Stomach (tissue), 19 donors: ENCODE data around the gene UPK3A. TPM values are rescaled to one million over a fixed set of nuclear protein-coding genes. Genes with fewer than 3 reads are reported as not detected.

Experiments used
- DNase-seq, 2 donors: peaks; one replicate each; pipeline versions ENCODE4 v3.0.0 to v3.0.0-alpha.2; 2013 to 2019
- H3K27ac ChIP-seq, 5 donors: fragments of 200-600 bp in 4 of 5; sonication (generic) in 4 of 5; one replicate each; pipeline ENCODE4 v1.5.1; 2013 to 2019; ENCODE audit warnings: mild to moderate bottlenecking in 1 of 5, moderate library complexity in 1 of 5
- H3K27me3 ChIP-seq, 3 donors: fragments of 200-600 bp; sonication (generic); one replicate each; pipeline ENCODE4 v1.5.1; 2017 to 2019; ENCODE audit warnings: mixed run types in 1 of 3
- H3K36me3 ChIP-seq, 4 donors: fragments of 200-600 bp; sonication (generic); 1 replicate in 3 of 4; 2 replicates in 1 of 4; pipeline ENCODE4 v1.5.1; 2016 to 2019
- H3K4me1 ChIP-seq, 4 donors: fragments of 200-600 bp; sonication (generic); one replicate each; pipeline ENCODE4 v1.5.1; 2016 to 2019
- H3K4me3 ChIP-seq, 4 donors: fragments of 200-600 bp; sonication (generic) in 3 of 4; one replicate each; pipeline ENCODE4 v1.5.1; 2016 to 2019; ENCODE audit warnings: mild to moderate bottlenecking in 1 of 4
- H3K9me3 ChIP-seq, 4 donors: fragments of 200-600 bp; sonication (generic); one replicate each; pipeline ENCODE4 v1.5.1; 2016 to 2019
- CTCF ChIP-seq, 7 experiments: fragments of 450-650 bp in 4 of 7; fragments of 200-600 bp in 3 of 7; sonication (generic) in 3 of 7; IDR thresholded peaks; one replicate each; pipeline ENCODE4 v1.5.1; 2016 to 2019; ENCODE audit warnings: antibody characterized with exemption in 7 of 7, control low read depth in 2 of 7, mild to moderate bottlenecking in 1 of 7
- EP300 ChIP-seq: sonication (generic); formaldehyde crosslinking; IDR thresholded peaks from one replicate; pipeline ENCODE4 v1.6.1; 2017; ENCODE audit warnings: antibody characterized with exemption
- POLR2A ChIP-seq, 4 donors: fragments of 450-650 bp; IDR thresholded peaks; one replicate each; pipeline ENCODE4 v1.6.1; 2016; ENCODE audit warnings: antibody characterized with exemption in 4 of 4, control low read depth in 2 of 4, mild to moderate bottlenecking in 1 of 4, moderate library complexity in 1 of 4
- POLR2AphosphoS5 ChIP-seq, 3 donors: sonication (generic); formaldehyde crosslinking; IDR thresholded peaks; one replicate each; pipeline ENCODE4 v1.6.1; 2016; ENCODE audit warnings: antibody characterized with exemption in 3 of 3
- WGBS, 5 donors: extraction: QIAGEN DNeasy Blood & Tissue Kit in 3 of 5; methylation state at CpG; one replicate each; pipeline versions ENCODE4 v1.1.5 to v1.1.7; 2013 to 2018; 5-methylcytosine and 5-hydroxymethylcytosine counted together
- intact Hi-C: fragments of 100-400 bp; cut with DNase I; formaldehyde crosslinking; loops from one replicate; pipeline ENCODE4 v1.15.1; 2023; ENCODE audit warnings: low total_unique reads
- long read RNA-seq, 10 donors: transcript quantifications; one replicate each; lab custom pipeline, GENCODE V29; 2026
- polyA plus RNA-seq, 3 donors: library from polyadenylated mRNA; stranded (reverse); fragments of 200-250 nt; gene quantifications; one replicate each; pipeline ENCODE4 v1.2.3, GENCODE V29; 2013
- total RNA-seq, 5 donors: library from RNA; depleted of rRNA; stranded (reverse); fragments of >200 nt; gene quantifications; one replicate each; pipeline versions ENCODE4 v1.1.0 to v1.2.3, GENCODE V29; 2014 to 2016
- donor health status: healthy with polysubstance abuse.
- donor health status: Bipolar disorder and iron deficiency.
- donor health status: healthy.

Gene UPK3A
- total RNA-seq (1 to 10 TPM in 1 of 5 donors, not detected in 4; 1.3 TPM), polyA plus RNA-seq (under 1 TPM in 2 of 3 donors, not detected in 1; 0.10 to 0.76 TPM)
- long read RNA-seq, donor 1: 0 reads
- long read RNA-seq, donor 2: 0 reads
- long read RNA-seq, donor 3: 0 reads
- long read RNA-seq, donor 4: 0 reads
- long read RNA-seq, donor 5: 0 reads
- long read RNA-seq, donor 6: 0 reads
- long read RNA-seq, donor 7: 0 reads
- long read RNA-seq, donor 8: 0 reads
- long read RNA-seq, donor 9: 0 reads
- long read RNA-seq, donor 10, partial matches to known transcripts: 0 of 1 reads
- long read RNA-seq, donor 10, other reads (novel, unspliced or antisense): 0 of 1 reads

- H3K36me3 ChIP-seq: no peaks in the 10 kb centered on the region
- WGBS, 5 donors: 4 to 10% (median 7%) methylated on average over 6 to 46 of the region's 46 CpGs
- peak; percentile 90 to 91 for DNase-seq
- intact Hi-C loops: no loop called here
- H3K9me3 ChIP-seq: no peaks in the 10 kb centered on the region
- peaks cover 0 to 19% (median 8%) of the 10 kb centered on the region in 3 donors for H3K27me3 ChIP-seq
- no peak for TF ChIP-seq EP300
- no peak for TF ChIP-seq CTCF (IDR thresholded peaks at IDR 0.05)
- no peak for TF ChIP-seq POLR2A (IDR thresholded peaks at IDR 0.05)
- no peak for TF ChIP-seq POLR2AphosphoS5 (IDR thresholded peaks at IDR 0.05)
- peaks cover 8 to 29% (median 20%) of the 10 kb centered on the region in 4 donors for H3K4me1 ChIP-seq
- H3K4me3 ChIP-seq: peak within 1 kb of the TSS; percentile 32 to 41 (median 34)
- peak within 1 kb of the TSS in 1 of 5 donors; percentile 58 for H3K27ac ChIP-seq
Observed at GRCh38 chr22:45284705-45285262, at the start of gene UPK3A. Gene UPK3A, plus strand, starts transcription at chr22:45284949. Its CDS starts 65 bp downstream, at chr22:45285014.

- H3K4me1 ChIP-seq: peaks cover 14 to 57% (median 31%) of the 10 kb centered on the region in 4 donors
- TF ChIP-seq POLR2A (IDR thresholded peaks at IDR 0.05) (no peak), POLR2AphosphoS5 (IDR thresholded peaks at IDR 0.05) (no peak), CTCF (IDR thresholded peaks at IDR 0.05) (no peak), EP300 (no peak)
- no peak overlapping the region for H3K4me3 ChIP-seq
- WGBS, 5 donors: 69 to 84% (median 80%) methylated on average over 14 to 23 of the region's 23 CpGs
- H3K27ac ChIP-seq: peak overlapping the region in 2 of 5 donors; percentile 57 to 58
- no peaks in the 10 kb centered on the region for H3K27me3 ChIP-seq
- DNase-seq: peak; percentile 43 to 56
- H3K9me3 ChIP-seq: no peaks in the 10 kb centered on the region
- peaks cover 0 to 34% (median 9%) of the 10 kb centered on the region in 4 donors for H3K36me3 ChIP-seq
- intact Hi-C loops: no loop called here
Observed at GRCh38 chr22:45235101-45235777, 49.5 kb upstream of the UPK3A start.

GRCh38 chr22:45235851-45236342, 48.9 kb upstream of the UPK3A start:
- peak overlapping the region in 2 of 5 donors; percentile 57 to 58 for H3K27ac ChIP-seq
- TF ChIP-seq EP300 (no peak), POLR2AphosphoS5 (IDR thresholded peaks at IDR 0.05) (no peak), POLR2A (IDR thresholded peaks at IDR 0.05) (no peak), CTCF (IDR thresholded peaks at IDR 0.05) (no peak)
- peaks cover 0 to 34% (median 9%) of the 10 kb centered on the region in 4 donors for H3K36me3 ChIP-seq
- peaks cover 15 to 59% (median 34%) of the 10 kb centered on the region in 4 donors for H3K4me1 ChIP-seq
- H3K9me3 ChIP-seq: no peaks in the 10 kb centered on the region
- H3K27me3 ChIP-seq: no peaks in the 10 kb centered on the region
- H3K4me3 ChIP-seq: peak overlapping the region in 1 of 4 donors; percentile 1
- intact Hi-C loops: no loop called here
- 81 to 92% (median 87%) methylated on average over 12 to 20 of the region's 20 CpGs for WGBS, 5 donors
- DNase-seq: peak in 1 of 2 donors; percentile 42
